ENCODE measurements around the gene GMEB1. TPM values are rescaled to one million over a fixed set of nuclear protein-coding genes. Genes with fewer than 3 reads are reported as not detected.

The GMEB1 gene
- total RNA-seq, 2 donors from 2014 or later: 4.2 to 8.8 TPM

DNA sequence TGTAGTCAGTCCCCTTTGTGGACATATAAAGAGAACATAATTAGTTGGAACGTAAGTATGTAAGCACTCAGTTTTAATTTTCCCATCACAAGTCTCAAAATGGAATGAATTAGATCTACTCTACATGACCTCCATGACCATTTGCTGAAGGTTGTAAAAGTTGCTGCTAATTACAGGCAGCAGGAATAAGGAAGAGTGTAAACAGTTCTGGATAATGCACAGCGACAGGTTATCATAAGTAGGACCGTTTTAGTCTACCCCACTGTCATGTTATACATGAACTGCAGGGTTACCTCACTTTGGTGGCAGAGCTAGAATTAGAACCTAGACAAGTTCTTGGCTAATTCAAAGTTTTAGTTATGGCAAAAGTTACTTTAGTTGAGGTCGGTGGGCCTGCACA lies 89.8 kb downstream of the GMEB1 start:
- Histone ChIP-seq H3K36me3 (peaks cover 8% of the 10 kb centered on the region), H3K27me3 (no peaks in the 10 kb centered on the region), H3K9me3 (no peaks in the 10 kb centered on the region), H3K27ac (no peak overlapping the region), H3K4me3 (no peak overlapping the region), H3K4me1 (peaks cover 0 to 40% of the 10 kb centered on the region in 2 donors)
- TF ChIP-seq, protein P1, sequence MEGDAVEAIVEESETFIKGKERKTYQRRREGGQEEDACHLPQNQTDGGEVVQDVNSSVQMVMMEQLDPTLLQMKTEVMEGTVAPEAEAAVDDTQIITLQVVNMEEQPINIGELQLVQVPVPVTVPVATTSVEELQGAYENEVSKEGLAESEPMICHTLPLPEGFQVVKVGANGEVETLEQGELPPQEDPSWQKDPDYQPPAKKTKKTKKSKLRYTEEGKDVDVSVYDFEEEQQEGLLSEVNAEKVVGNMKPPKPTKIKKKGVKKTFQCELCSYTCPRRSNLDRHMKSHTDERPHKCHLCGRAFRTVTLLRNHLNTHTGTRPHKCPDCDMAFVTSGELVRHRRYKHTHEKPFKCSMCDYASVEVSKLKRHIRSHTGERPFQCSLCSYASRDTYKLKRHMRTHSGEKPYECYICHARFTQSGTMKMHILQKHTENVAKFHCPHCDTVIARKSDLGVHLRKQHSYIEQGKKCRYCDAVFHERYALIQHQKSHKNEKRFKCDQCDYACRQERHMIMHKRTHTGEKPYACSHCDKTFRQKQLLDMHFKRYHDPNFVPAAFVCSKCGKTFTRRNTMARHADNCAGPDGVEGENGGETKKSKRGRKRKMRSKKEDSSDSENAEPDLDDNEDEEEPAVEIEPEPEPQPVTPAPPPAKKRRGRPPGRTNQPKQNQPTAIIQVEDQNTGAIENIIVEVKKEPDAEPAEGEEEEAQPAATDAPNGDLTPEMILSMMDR (IDR thresholded peaks at IDR 0.05): no peak
- DNase-seq (ENCODE audit: low spot score): no peak

GRCh38 chr1:28759257-28759656 lies 90.7 kb downstream of the GMEB1 start:
- DNase-seq (ENCODE audit: low spot score): no peak
- TF ChIP-seq, protein P1 (IDR thresholded peaks at IDR 0.05): no peak
- Histone ChIP-seq H3K4me3 (no peak overlapping the region), H3K36me3 (peaks cover 8% of the 10 kb centered on the region), H3K27ac (no peak overlapping the region), H3K4me1 (peaks cover 0 to 31% of the 10 kb centered on the region in 2 donors), H3K9me3 (no peaks in the 10 kb centered on the region), H3K27me3 (no peaks in the 10 kb centered on the region)

- Histone ChIP-seq H3K36me3 (peaks cover 8% of the 10 kb centered on the region), H3K4me1 (peaks cover 0 to 12% of the 10 kb centered on the region in 2 donors), H3K27ac (no peak overlapping the region)
Observed at GRCh38 chr1:28761189-28761588, 92.6 kb downstream of the GMEB1 start.

GRCh38 chr1:28766532-28767183 lies 98.1 kb downstream of the GMEB1 start:
- TF ChIP-seq, protein P1 (IDR thresholded peaks at IDR 0.05): no peak

More at GRCh38 chr1:28761189-28761588, 92.6 kb downstream of the GMEB1 start:
- no peaks in the 10 kb centered on the region for H3K27me3 ChIP-seq
- H3K9me3 ChIP-seq: no peaks in the 10 kb centered on the region
- TF ChIP-seq, protein P1 (IDR thresholded peaks at IDR 0.05): no peak
- no peak overlapping the region for H3K4me3 ChIP-seq
- DNase-seq (ENCODE audit: low spot score): no peak

More at GRCh38 chr1:28766532-28767183, 98.1 kb downstream of the GMEB1 start:
- H3K36me3 ChIP-seq: peaks cover 12% of the 10 kb centered on the region
- H3K4me1 ChIP-seq: no peaks in the 10 kb centered on the region
- no peak overlapping the region for H3K27ac ChIP-seq
- H3K4me3 ChIP-seq: no peak overlapping the region
- no peaks in the 10 kb centered on the region for H3K9me3 ChIP-seq
- no peak for DNase-seq (ENCODE audit: low spot score)
- no peaks in the 10 kb centered on the region for H3K27me3 ChIP-seq

Other genes starting within 250 kb of the GMEB1 start
- 1 to 10 TPM; 6.2 to 8.1 TPM for gene RCC1, start 162.7 kb upstream of the GMEB1 start, total RNA-seq
- gene TRNAU1AP, start 115.7 kb upstream of the GMEB1 start, total RNA-seq: 10 to 100 TPM in 1 of 2 donors, 1 to 10 TPM in 1; 7.4 to 12.6 TPM
- gene RAB42, start 76.5 kb upstream of the GMEB1 start, total RNA-seq: 1 to 10 TPM; 1.5 to 2.0 TPM
- 10 to 100 TPM; 22.1 to 28.9 TPM for gene TAF12, start 25.7 kb upstream of the GMEB1 start, total RNA-seq
- gene RNU11, start 20.2 kb upstream of the GMEB1 start, total RNA-seq: not detected
- gene YTHDF2, start 68.2 kb downstream of the GMEB1 start, total RNA-seq: 10 to 100 TPM; 31.5 to 37.8 TPM
- gene OPRD1, start 143.4 kb downstream of the GMEB1 start, total RNA-seq: not detected
- gene EPB41, start 245.8 kb downstream of the GMEB1 start, total RNA-seq: 10 to 100 TPM; 19.1 to 25.4 TPM

Measured in right atrium auricular region (tissue), 2 donors.